BE2C (cell line): ENCODE data around the gene FAH.
"Not testable (repeated sequence)": the region's sequence is repeated elsewhere in the genome, so short reads cannot be mapped to it uniquely, and the experiment has no call there.

Experiments used
- DNase-seq: peaks from one replicate; pipeline ENCODE4 v3.0.0-alpha.2; 2020
- H3K27me3 ChIP-seq: fragments of 250-450 bp; sonication (Bioruptor Pico); 2 replicates; pipeline ENCODE4 v1.5.1; 2020; ENCODE audit warnings: mild to moderate bottlenecking
- H3K36me3 ChIP-seq: fragments of 250-450 bp; sonication (Bioruptor Pico); 2 replicates; pipeline ENCODE4 v1.5.1; 2020; ENCODE audit warnings: mild to moderate bottlenecking
- H3K4me1 ChIP-seq: fragments of 250-450 bp; sonication (Bioruptor Pico); 2 replicates; pipeline ENCODE4 v1.5.1; 2020
- H3K4me3 ChIP-seq: 2 replicates; pipeline ENCODE4 v1.5.1; 2011; ENCODE audit warnings: low read depth, low read length
- H3K9me3 ChIP-seq: fragments of 250-450 bp; sonication (Bioruptor Pico); 2 replicates; pipeline ENCODE4 v1.5.1; 2020
- CTCF ChIP-seq: IDR thresholded peaks from 2 replicates; pipeline ENCODE4 v1.5.1; 2012; ENCODE audit warnings: mild to moderate bottlenecking, low read depth, low read length

FAH gene

GRCh38 chr15:80153900-80154299 lies 1.1 kb downstream of the FAH start:
- Histone ChIP-seq H3K27me3 (no peaks in the 10 kb centered on the region), H3K4me1 (peaks cover 5% of the 10 kb centered on the region), H3K4me3 (peak overlapping the region; percentile 67), H3K36me3 (no peaks in the 10 kb centered on the region), H3K9me3 (no peaks in the 10 kb centered on the region)
- DNase-seq = no peak
- no peak for TF ChIP-seq CTCF

GRCh38 chr15:80154336-80154735 lies 1.5 kb downstream of the FAH start:
- no peaks in the 10 kb centered on the region for H3K27me3 ChIP-seq
- H3K4me3 ChIP-seq = no peak overlapping the region
- H3K4me1 ChIP-seq = peaks cover 5% of the 10 kb centered on the region
- no peaks in the 10 kb centered on the region for H3K36me3 ChIP-seq
- no peaks in the 10 kb centered on the region for H3K9me3 ChIP-seq
- no peak for DNase-seq
- TF ChIP-seq CTCF = no peak

GRCh38 chr15:80155001-80155377 lies 2.2 kb downstream of the FAH start:
- Histone ChIP-seq H3K4me1 (peaks cover 5% of the 10 kb centered on the region), H3K4me3 (no peak overlapping the region), H3K36me3 (no peaks in the 10 kb centered on the region), H3K9me3 (no peaks in the 10 kb centered on the region), H3K27me3 (no peaks in the 10 kb centered on the region)
- no peak for DNase-seq
- no peak for TF ChIP-seq CTCF

- H3K36me3 ChIP-seq, H3K9me3 ChIP-seq, H3K4me1 ChIP-seq, H3K4me3 ChIP-seq, H3K27me3 ChIP-seq, DNase-seq: not testable (repeated sequence)
Measured at GRCh38 chr15:80155378-80156175, 2.8 kb downstream of the FAH start.

GRCh38 chr15:80156176-80156720 lies 3.4 kb downstream of the FAH start:
- no peak overlapping the region for H3K4me3 ChIP-seq
- H3K36me3 ChIP-seq = no peaks in the 10 kb centered on the region
- no peak for TF ChIP-seq CTCF
- no peaks in the 10 kb centered on the region for H3K27me3 ChIP-seq
- no peak for DNase-seq
- H3K4me1 ChIP-seq = peaks cover 5% of the 10 kb centered on the region
- no peaks in the 10 kb centered on the region for H3K9me3 ChIP-seq

GRCh38 chr15:80157215-80157614 lies 4.4 kb downstream of the FAH start:
- TF ChIP-seq CTCF = no peak
- Histone ChIP-seq H3K4me3 (no peak overlapping the region), H3K4me1 (no peaks in the 10 kb centered on the region; the same call in 1 of the 2 replicates), H3K27me3 (no peaks in the 10 kb centered on the region), H3K9me3 (no peaks in the 10 kb centered on the region), H3K36me3 (no peaks in the 10 kb centered on the region; the same call in 1 of the 2 replicates)
- DNase-seq = no peak
